WTC11 (cell line): ENCODE results near the gene KCNIP3.

ENCODE experiments used
- CTCF ChIP-seq: fragments of 200-600 bp; IDR thresholded peaks from 2 replicates; pipeline ENCODE4 v1.8.0; 2022; ENCODE audit warnings: antibody characterized with exemption
- EMX1 ChIP-seq: fragments of 250-450 bp; sonication (Bioruptor Pico); IDR thresholded peaks from 2 replicates; pipeline ENCODE4 v1.8.0; 2021; ENCODE audit warnings: mild to moderate bottlenecking
- ETV6 ChIP-seq: sonication (generic); formaldehyde crosslinking; IDR thresholded peaks from 2 replicates; pipeline ENCODE4 v1.8.1; 2022; ENCODE audit warnings: mild to moderate bottlenecking, missing genetic modification reagents
- JUN ChIP-seq: sonication (generic); formaldehyde crosslinking; IDR thresholded peaks from 2 replicates; pipeline ENCODE4 v1.8.0; 2023; ENCODE audit warnings: mild to moderate bottlenecking, missing genetic modification reagents
- MAX ChIP-seq: sonication (generic); formaldehyde crosslinking; IDR thresholded peaks from 2 replicates; pipeline ENCODE4 v1.8.0; 2022; ENCODE audit warnings: mild to moderate bottlenecking, missing genetic modification reagents
- SP1 ChIP-seq: sonication (generic); formaldehyde crosslinking; conservative IDR thresholded peaks from 2 replicates; pipeline ENCODE4 v1.8.1; 2022; ENCODE audit warnings: missing genetic modification reagents
- ZNF263 ChIP-seq: sonication (generic); formaldehyde crosslinking; IDR thresholded peaks from 2 replicates; pipeline ENCODE4 v1.8.1; 2022; ENCODE audit warnings: low read depth, mild to moderate bottlenecking, moderate library complexity, missing genetic modification reagents

- TF ChIP-seq CTCF = no peak
- no peak for TF ChIP-seq JUN (CRISPR knock-in tag)
- no peak for TF ChIP-seq EMX1 (CRISPR knock-in tag)
- no peak for TF ChIP-seq ETV6
- no peak for TF ChIP-seq ZNF263
- TF ChIP-seq SP1 = no peak
- no peak for TF ChIP-seq MAX (CRISPR knock-in tag)
Measured at GRCh38 chr2:95350774-95351597, 53.8 kb downstream of the KCNIP3 start.
